Measurements from ENCODE around the gene PPARA. TPM values are rescaled to one million over a fixed set of nuclear protein-coding genes. Genes with fewer than 3 reads are reported as not detected.
A peak's percentile ranks its signal among the peaks of the same experiment; 100 is the strongest.

PPARA gene
- total RNA-seq, 1 donor from 2014 or later, result 101 TPM

GRCh38 chr22:46269564-46269963, 119.2 kb downstream of the PPARA start:
- Histone ChIP-seq H3K27ac (replicated peaks) (peak overlapping the region; percentile 95), H3K4me1 (peaks cover 39% of the 10 kb centered on the region), H3K36me3 (peaks cover 34% of the 10 kb centered on the region), H3K4me3 (peak overlapping the region; percentile 86), H3K27me3 (ENCODE audit: low read depth) (no peaks in the 10 kb centered on the region), H3K9me3 (replicated peaks) (no peaks in the 10 kb centered on the region)
- DNase-seq, result no peak
- intact Hi-C loops (cut with micrococcal nuclease), result no loop called here
- no peak for TF ChIP-seq CTCF (IDR thresholded peaks at IDR 0.05; ENCODE audit: borderline replicate concordance)

GRCh38 chr22:46272196-46272595, 121.9 kb downstream of the PPARA start:
- Histone ChIP-seq H3K9me3 (replicated peaks) (no peaks in the 10 kb centered on the region), H3K27ac (replicated peaks) (no peak overlapping the region), H3K27me3 (ENCODE audit: low read depth) (no peaks in the 10 kb centered on the region), H3K36me3 (peaks cover 56% of the 10 kb centered on the region), H3K4me3 (no peak overlapping the region), H3K4me1 (peaks cover 33% of the 10 kb centered on the region)
- intact Hi-C loops (cut with micrococcal nuclease), result no loop called here
- TF ChIP-seq CTCF (IDR thresholded peaks at IDR 0.05; ENCODE audit: borderline replicate concordance), result no peak
- DNase-seq, result no peak

- H3K36me3 ChIP-seq, result peaks cover 63% of the 10 kb centered on the region
- DNase-seq, result no peak
- H3K9me3 ChIP-seq (replicated peaks), result no peaks in the 10 kb centered on the region
- H3K27me3 ChIP-seq (ENCODE audit: low read depth), result no peaks in the 10 kb centered on the region
- H3K4me3 ChIP-seq, result no peak overlapping the region
- no peak for TF ChIP-seq CTCF (IDR thresholded peaks at IDR 0.05; ENCODE audit: borderline replicate concordance)
- H3K27ac ChIP-seq (replicated peaks), result no peak overlapping the region
- intact Hi-C loops (cut with micrococcal nuclease), result no loop called here
- peaks cover 28% of the 10 kb centered on the region for H3K4me1 ChIP-seq
These were observed 122.6 kb downstream of the PPARA start for GRCh38 chr22:46272762-46273431.

GRCh38 chr22:46273432-46274148, 123.3 kb downstream of the PPARA start:
- H3K27me3 ChIP-seq (ENCODE audit: low read depth), result no peaks in the 10 kb centered on the region
- no peak overlapping the region for H3K27ac ChIP-seq (replicated peaks)
- peaks cover 21% of the 10 kb centered on the region for H3K4me1 ChIP-seq
- DNase-seq, result no peak
- H3K4me3 ChIP-seq, result no peak overlapping the region
- no peaks in the 10 kb centered on the region for H3K9me3 ChIP-seq (replicated peaks)
- intact Hi-C loops (cut with micrococcal nuclease), result no loop called here
- no peak for TF ChIP-seq CTCF (IDR thresholded peaks at IDR 0.05; ENCODE audit: borderline replicate concordance)
- H3K36me3 ChIP-seq, result peaks cover 70% of the 10 kb centered on the region

- Histone ChIP-seq H3K4me3 (no peak overlapping the region), H3K9me3 (replicated peaks) (no peaks in the 10 kb centered on the region), H3K4me1 (peaks cover 21% of the 10 kb centered on the region), H3K27me3 (ENCODE audit: low read depth) (no peaks in the 10 kb centered on the region), H3K36me3 (peaks cover 78% of the 10 kb centered on the region), H3K27ac (replicated peaks) (no peak overlapping the region)
- intact Hi-C loops (cut with micrococcal nuclease), result no loop called here
- TF ChIP-seq CTCF (IDR thresholded peaks at IDR 0.05; ENCODE audit: borderline replicate concordance), result no peak
- no peak for DNase-seq
These were observed 124.1 kb downstream of the PPARA start for GRCh38 chr22:46274381-46274780.

All from left ventricle myocardium inferior (tissue), 1 donor.